PC-9 (cell line): ENCODE results near the gene RNASEH2A. TPM values are rescaled to one million over a fixed set of nuclear protein-coding genes. Genes with fewer than 3 reads are reported as not detected.
"Not testable (repeated sequence)": the region's sequence is repeated elsewhere in the genome, so short reads cannot be mapped to it uniquely, and the experiment has no call there.

Experiments
- BruUV-seq: library from RNA; stranded (reverse); fragments of 400-500 nt; replicated peaks from 2 replicates; lab custom pipeline; 2021; lab: Mats Ljungman, UMichigan
- CTCF ChIA-PET: fragments of 300-600 bp; sonication (Branson Sonifier 250); formaldehyde crosslinking; loops from one replicate; lab custom pipeline; 2022; ENCODE audit warnings: antibody characterized with exemption; lab: Charles Lee
- POLR2A ChIA-PET: fragments of 300-600 bp; sonication (Branson Sonifier 250); formaldehyde crosslinking; loops from one replicate; lab custom pipeline; 2022; ENCODE audit warnings: antibody characterized with exemption; ENCODE audit not compliant: unreplicated experiment; lab: Charles Lee
- DNase-seq, 2 experiments: peaks; one replicate each; pipeline versions ENCODE4 v3.0.0 to v3.0.0-alpha.2; 2015 to 2022; ENCODE audit warnings: mixed read lengths in 1 of 2
- H2AFZ ChIP-seq: fragments of 200-600 bp; sonication (generic); 2 replicates; pipeline ENCODE4 v1.8.1; 2017; ENCODE audit warnings: antibody characterized with exemption
- H3F3A ChIP-seq: fragments of 200-600 bp; sonication (generic); 2 replicates; pipeline ENCODE4 v1.8.1; 2017; ENCODE audit warnings: antibody characterized with exemption, mild to moderate bottlenecking, low read depth; ENCODE audit not compliant: insufficient read depth
- H3K27ac ChIP-seq: fragments of 200-600 bp; sonication (generic); 2 replicates; pipeline ENCODE4 v1.6.1; 2016; ENCODE audit warnings: mixed run types
- H3K27me3 ChIP-seq: fragments of 200-600 bp; sonication (generic); 2 replicates; pipeline ENCODE4 v1.6.1; 2016; ENCODE audit warnings: low read depth, mixed run types; ENCODE audit not compliant: insufficient read depth
- H3K36me3 ChIP-seq: fragments of 200-600 bp; sonication (generic); 2 replicates; pipeline ENCODE4 v1.6.1; 2016; ENCODE audit warnings: low read depth, mixed run types
- H3K4me1 ChIP-seq: fragments of 200-600 bp; sonication (generic); replicated peaks from 2 replicates; pipeline ENCODE4 v1.6.1; 2016; ENCODE audit warnings: mixed run types; ENCODE audit not compliant: insufficient read depth
- H3K4me2 ChIP-seq: fragments of 200-600 bp; sonication (generic); 2 replicates; pipeline ENCODE4 v1.6.1; 2017; ENCODE audit warnings: mixed run types
- H3K4me3 ChIP-seq: fragments of 200-600 bp; sonication (generic); 2 replicates; pipeline ENCODE4 v1.6.1; 2016; ENCODE audit warnings: mixed run types
- H3K79me2 ChIP-seq: fragments of 200-600 bp; sonication (generic); 2 replicates; pipeline ENCODE4 v1.6.1; 2017; ENCODE audit warnings: low read depth, mixed run types
- H3K9me2 ChIP-seq: fragments of 200-600 bp; sonication (generic); 2 replicates; pipeline ENCODE4 v1.8.1; 2017; ENCODE audit warnings: mild to moderate bottlenecking; ENCODE audit not compliant: insufficient read depth
- H3K9me3 ChIP-seq: fragments of 200-600 bp; sonication (generic); 2 replicates; pipeline ENCODE4 v1.8.1; 2016; ENCODE audit warnings: low read depth; ENCODE audit not compliant: insufficient read depth
- H4K20me1 ChIP-seq: fragments of 200-600 bp; sonication (generic); 2 replicates; pipeline ENCODE4 v1.8.1; 2017; ENCODE audit not compliant: insufficient read depth
- CTCF ChIP-seq: fragments of 200-600 bp; sonication (generic); conservative IDR thresholded peaks from 2 replicates; pipeline ENCODE4 v1.6.1; 2017; ENCODE audit warnings: mixed run types, antibody characterized with exemption, mild to moderate bottlenecking, moderate library complexity
- EZH2 ChIP-seq: fragments of 200-600 bp; sonication (generic); IDR thresholded peaks from 2 replicates; pipeline ENCODE4 v1.8.0; 2017; ENCODE audit warnings: antibody characterized with exemption, low read depth
- intact Hi-C: fragments of 100-400 bp; cut with micrococcal nuclease; formaldehyde crosslinking; loops from one replicate; pipeline ENCODE4 v1.10.0; 2022; ENCODE audit not compliant: unreplicated experiment
- total RNA-seq: library from RNA; stranded (reverse); gene quantifications from 2 replicates; pipeline ENCODE4 v1.2.3, GENCODE V29; 2021

RNASEH2A gene
- total RNA-seq, 1 experiment from 2014 or later: 38.6 TPM

DNA sequence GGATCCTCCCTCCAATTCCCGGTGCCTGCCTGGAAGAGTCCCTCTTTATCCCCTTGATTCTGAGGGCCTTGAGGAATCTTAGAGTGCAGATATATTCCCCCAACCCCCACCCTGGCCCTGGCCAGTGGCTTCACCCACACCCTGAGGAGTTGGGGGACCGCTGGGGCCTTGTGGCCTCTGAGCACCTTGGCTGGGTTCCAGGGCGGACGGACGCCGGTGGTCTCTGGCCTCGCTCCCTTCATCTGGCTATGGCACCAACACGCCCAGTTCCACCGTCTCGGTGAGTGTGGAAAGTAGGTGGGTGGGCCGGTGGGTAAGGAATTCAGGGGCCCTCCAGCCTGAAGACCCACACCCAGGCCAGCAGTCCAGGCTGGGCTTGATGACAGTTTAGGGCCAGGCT is 36.9 kb downstream of the RNASEH2A start:
- ChIA-PET POLR2A (no interaction called here), CTCF (no interaction called here)
- Histone ChIP-seq H2AFZ (no peak overlapping the region), H3K79me2 (no peaks in the 10 kb centered on the region), H3K27ac (no peak overlapping the region), H3K4me2 (no peak overlapping the region), H3K9me2 (no peaks in the 10 kb centered on the region), H3F3A (peaks cover 33% of the 10 kb centered on the region), H3K9me3 (no peaks in the 10 kb centered on the region), H4K20me1 (no peaks in the 10 kb centered on the region), H3K27me3 (no peaks in the 10 kb centered on the region), H3K4me1 (peaks cover 10% of the 10 kb centered on the region; the same call in 1 of the 2 replicates), H3K4me3 (no peak overlapping the region), H3K36me3 (no peaks in the 10 kb centered on the region)
- intact Hi-C loops: no loop called here
- no TSS peak for BruUV-seq
- no peak for DNase-seq
- TF ChIP-seq EZH2 (no peak), CTCF (no peak)

- ChIA-PET POLR2A (interaction anchor here (0.6 kb wide), 1 partner anchor 51 kb away, joined by 8 read pairs; no protein-coding TSS in a partner anchor), CTCF (interaction anchor here (0.6 to 0.7 kb wide), 2 partner anchors 487 to 888 kb away, joined by 4 read pairs; no protein-coding TSS in a partner anchor)
- TF ChIP-seq CTCF: no peak
- no peak for DNase-seq
- intact Hi-C loops: no loop called here
- BruUV-seq: no TSS peak
- Histone ChIP-seq H3K4me1 (peaks cover 10% of the 10 kb centered on the region; the same call in 1 of the 2 replicates), H3K79me2 (no peaks in the 10 kb centered on the region), H4K20me1 (no peaks in the 10 kb centered on the region), H3K36me3 (no peaks in the 10 kb centered on the region), H2AFZ (no peak overlapping the region), H3F3A (peaks cover 30% of the 10 kb centered on the region), H3K27ac (no peak overlapping the region), H3K4me3 (no peak overlapping the region), H3K27me3 (no peaks in the 10 kb centered on the region), H3K4me2 (no peak overlapping the region), H3K9me2 (no peaks in the 10 kb centered on the region), H3K9me3 (no peaks in the 10 kb centered on the region)
Measured at GRCh38 chr19:12843999-12844732, 37.8 kb downstream of the RNASEH2A start.

- DNase-seq, H3K9me3 ChIP-seq, H3K4me1 ChIP-seq, H4K20me1 ChIP-seq, H3K27ac ChIP-seq, H3K79me2 ChIP-seq, H3K9me2 ChIP-seq, H3K36me3 ChIP-seq, H3K27me3 ChIP-seq, H3K4me3 ChIP-seq, BruUV-seq, H2AFZ ChIP-seq, H3K4me2 ChIP-seq: not testable (repeated sequence)
- ChIA-PET POLR2A (interaction anchor here (0.5 to 0.7 kb wide), 3 partner anchors 128 to 1692 kb away, joined by 4 to 10 read pairs (median 9); partner anchors contain the start of gene ZNF799), CTCF (interaction anchor here (0.5 to 1.5 kb wide), 3 partner anchors 80 to 1522 kb away, joined by 3 to 10 read pairs (median 5); no protein-coding TSS in a partner anchor)
- H3F3A ChIP-seq: peaks cover 14% of the 10 kb centered on the region; the same call in 1 of the 2 replicates
- intact Hi-C loops: loop anchor here (1.0 to 2.0 kb wide), 2 partner anchors 50 to 80 kb away; no protein-coding TSS in a partner anchor
Measured at GRCh38 chr19:12846613-12847012, 40.2 kb downstream of the RNASEH2A start.
